OCI-LY7 (cell line): ENCODE measurements around the gene NRIP1. TPM values are rescaled to one million over a fixed set of nuclear protein-coding genes. Genes with fewer than 3 reads are reported as not detected.

Experiments
- BruUV-seq: library from RNA; stranded (reverse); fragments of 400-500 nt; replicated peaks from 2 replicates; lab custom pipeline; 2021; lab: Mats Ljungman, UMichigan
- CTCF ChIA-PET: fragments of 300-600 bp; sonication (Branson Sonifier 250); formaldehyde crosslinking; loops from one replicate; lab custom pipeline; 2022; ENCODE audit warnings: antibody characterized with exemption; ENCODE audit not compliant: unreplicated experiment; lab: Charles Lee
- POLR2A ChIA-PET: fragments of 300-600 bp; sonication (Branson Sonifier 250); formaldehyde crosslinking; loops from one replicate; lab custom pipeline; 2022; ENCODE audit warnings: antibody characterized with exemption; lab: Charles Lee
- DNase-seq: peaks from one replicate; pipeline ENCODE4 v3.0.0-alpha.2; 2015; ENCODE audit warnings: low spot score
- H2AFZ ChIP-seq: fragments of 200-600 bp; sonication (generic), shearing (Covaris generic); 2 replicates; pipeline ENCODE4 v1.6.1; 2014; ENCODE audit warnings: mild to moderate bottlenecking, antibody characterized with exemption, low read length, moderate library complexity
- H3K27ac ChIP-seq: fragments of 200-600 bp; sonication (generic); 2 replicates; pipeline ENCODE4 v1.5.1; 2014; ENCODE audit warnings: mixed run types, low read depth, mild to moderate bottlenecking, moderate library complexity, low read length, inconsistent platforms; ENCODE audit not compliant: poor library complexity, severe bottlenecking
- H3K36me3 ChIP-seq: fragments of 200-600 bp; sonication (generic); 2 replicates; pipeline ENCODE4 v1.6.1; 2014; ENCODE audit warnings: mild to moderate bottlenecking, antibody characterized with exemption, low read length, moderate library complexity, mixed read lengths; ENCODE audit not compliant: insufficient read depth
- H3K4me1 ChIP-seq: fragments of 200-600 bp; sonication (generic); 2 replicates; pipeline ENCODE4 v1.5.1; 2014; ENCODE audit warnings: mild to moderate bottlenecking, low read length; ENCODE audit not compliant: insufficient read depth, poor library complexity, severe bottlenecking
- H3K4me2 ChIP-seq: fragments of 200-600 bp; sonication (generic); 2 replicates; pipeline ENCODE4 v1.6.1; 2014; ENCODE audit warnings: mild to moderate bottlenecking, low read length
- H3K4me3 ChIP-seq: fragments of 200-600 bp; sonication (generic); 2 replicates; pipeline ENCODE4 v1.5.1; 2014; ENCODE audit warnings: mild to moderate bottlenecking, low read depth, low read length; ENCODE audit not compliant: poor library complexity, severe bottlenecking
- H3K79me2 ChIP-seq: fragments of 200-600 bp; sonication (generic); 2 replicates; pipeline ENCODE4 v1.6.1; 2016; ENCODE audit warnings: low read depth, mild to moderate bottlenecking, low read length, moderate library complexity, mixed read lengths; ENCODE audit not compliant: insufficient read depth
- H3K9me2 ChIP-seq: fragments of 200-600 bp; sonication (generic); 2 replicates; pipeline ENCODE4 v1.6.1; 2016; ENCODE audit warnings: mild to moderate bottlenecking, low read length, mixed read lengths; ENCODE audit not compliant: insufficient read depth
- H3K9me3 ChIP-seq: fragments of 200-600 bp; sonication (generic); 2 replicates; pipeline ENCODE4 v1.6.1; 2014; ENCODE audit warnings: mild to moderate bottlenecking, mixed run types, low read length, mixed read lengths
- H4K20me1 ChIP-seq: fragments of 200-600 bp; sonication (generic); 2 replicates; pipeline ENCODE4 v1.6.1; 2014; ENCODE audit warnings: mild to moderate bottlenecking, antibody characterized with exemption, low read length, moderate library complexity, mixed read lengths; ENCODE audit not compliant: insufficient read depth
- EZH2phosphoT487 ChIP-seq: fragments of 200-600 bp; sonication (generic); IDR thresholded peaks from 2 replicates; pipeline ENCODE4 v1.6.1; 2018; ENCODE audit warnings: low read depth, borderline replicate concordance, mild to moderate bottlenecking, mixed run types, antibody characterized with exemption, low read length, moderate library complexity, mixed read lengths
- intact Hi-C: fragments of 100-400 bp; cut with micrococcal nuclease; formaldehyde crosslinking; loops from one replicate; pipeline ENCODE4 v1.10.0; 2022; ENCODE audit not compliant: unreplicated experiment
- total RNA-seq, 2 experiments: library from RNA; depleted of rRNA in 1 of 2; stranded (reverse); fragments of >200 nt in 1 of 2; shearing (Covaris generic) in 1 of 2; gene quantifications; 2 replicates each; pipeline ENCODE4 v1.2.3, GENCODE V29; 2014 to 2022
- TF ChIP-seq, protein P1 (sequence below): fragments of 200-600 bp; sonication (generic); conservative IDR thresholded peaks from 2 replicates; pipeline ENCODE4 v1.5.1; 2014; ENCODE audit warnings: mild to moderate bottlenecking, antibody characterized with exemption, low read length, moderate library complexity, mixed read lengths

Gene NRIP1
- total RNA-seq, 2 experiments from 2014 or later: not detected

DNA sequence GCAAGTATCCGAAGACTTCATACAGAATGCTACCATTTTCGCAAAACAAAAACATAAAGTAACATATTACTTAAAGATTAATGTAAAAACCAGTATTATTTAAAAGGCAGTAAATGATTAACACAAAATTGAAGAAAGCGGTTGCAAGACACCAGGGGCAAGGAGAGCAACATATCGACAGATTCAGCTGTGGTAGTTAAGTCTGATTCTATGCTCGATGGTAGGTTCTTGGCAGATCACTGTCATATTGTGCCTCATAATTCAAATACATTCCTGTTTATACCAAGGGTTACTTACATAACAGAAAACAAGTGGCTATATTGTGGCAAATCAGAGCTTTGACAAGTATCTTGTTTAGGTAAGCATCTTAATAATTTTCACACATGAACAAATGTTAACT lies 37.7 kb downstream of the NRIP1 start:
- Histone ChIP-seq H3K4me1 (no peaks in the 10 kb centered on the region), H3K4me3 (no peak overlapping the region), H3K79me2 (no peaks in the 10 kb centered on the region), H3K9me3 (no peaks in the 10 kb centered on the region), H3K9me2 (no peaks in the 10 kb centered on the region), H4K20me1 (no peaks in the 10 kb centered on the region), H3K36me3 (no peaks in the 10 kb centered on the region), H3K27ac (no peak overlapping the region), H2AFZ (no peak overlapping the region), H3K4me2 (no peak overlapping the region)
- no peak for TF ChIP-seq EZH2phosphoT487
- TF ChIP-seq, protein P1, sequence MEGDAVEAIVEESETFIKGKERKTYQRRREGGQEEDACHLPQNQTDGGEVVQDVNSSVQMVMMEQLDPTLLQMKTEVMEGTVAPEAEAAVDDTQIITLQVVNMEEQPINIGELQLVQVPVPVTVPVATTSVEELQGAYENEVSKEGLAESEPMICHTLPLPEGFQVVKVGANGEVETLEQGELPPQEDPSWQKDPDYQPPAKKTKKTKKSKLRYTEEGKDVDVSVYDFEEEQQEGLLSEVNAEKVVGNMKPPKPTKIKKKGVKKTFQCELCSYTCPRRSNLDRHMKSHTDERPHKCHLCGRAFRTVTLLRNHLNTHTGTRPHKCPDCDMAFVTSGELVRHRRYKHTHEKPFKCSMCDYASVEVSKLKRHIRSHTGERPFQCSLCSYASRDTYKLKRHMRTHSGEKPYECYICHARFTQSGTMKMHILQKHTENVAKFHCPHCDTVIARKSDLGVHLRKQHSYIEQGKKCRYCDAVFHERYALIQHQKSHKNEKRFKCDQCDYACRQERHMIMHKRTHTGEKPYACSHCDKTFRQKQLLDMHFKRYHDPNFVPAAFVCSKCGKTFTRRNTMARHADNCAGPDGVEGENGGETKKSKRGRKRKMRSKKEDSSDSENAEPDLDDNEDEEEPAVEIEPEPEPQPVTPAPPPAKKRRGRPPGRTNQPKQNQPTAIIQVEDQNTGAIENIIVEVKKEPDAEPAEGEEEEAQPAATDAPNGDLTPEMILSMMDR: no peak
- ChIA-PET CTCF (no interaction called here), POLR2A (interaction anchor here (0.9 kb wide), 1 partner anchor 13 kb away, joined by 4 read pairs; no protein-coding TSS in a partner anchor)
- BruUV-seq: no TSS peak
- no peak for DNase-seq
- intact Hi-C loops: no loop called here

DNA sequence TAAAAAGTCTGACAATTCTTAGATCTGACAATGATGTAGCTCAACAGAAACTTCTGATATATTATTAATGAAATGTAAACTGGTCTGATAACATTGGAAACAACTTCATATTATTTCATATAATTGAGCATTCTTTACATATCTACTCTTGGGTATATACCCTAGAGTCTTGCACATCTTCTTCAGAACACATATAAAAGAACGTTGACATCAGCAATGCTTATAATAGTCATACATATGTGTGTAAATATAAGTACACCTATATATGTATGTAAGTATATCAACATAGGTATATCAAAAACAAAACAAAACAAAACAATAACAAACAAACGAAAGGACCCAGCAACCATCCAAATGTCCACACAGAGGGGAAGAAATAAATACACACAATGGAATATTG lies 38.4 kb downstream of the NRIP1 start:
- Histone ChIP-seq H2AFZ (no peak overlapping the region), H3K4me1 (no peaks in the 10 kb centered on the region), H3K4me3 (no peak overlapping the region), H3K9me2 (no peaks in the 10 kb centered on the region), H4K20me1 (no peaks in the 10 kb centered on the region), H3K9me3 (no peaks in the 10 kb centered on the region), H3K79me2 (no peaks in the 10 kb centered on the region), H3K36me3 (no peaks in the 10 kb centered on the region), H3K27ac (no peak overlapping the region), H3K4me2 (no peak overlapping the region)
- intact Hi-C loops: no loop called here
- ChIA-PET POLR2A (interaction anchor here (0.6 kb wide), 1 partner anchor 776 kb away, joined by 3 read pairs; no protein-coding TSS in a partner anchor), CTCF (no interaction called here)
- DNase-seq: no peak
- BruUV-seq: no TSS peak
- no peak for TF ChIP-seq EZH2phosphoT487
- TF ChIP-seq, protein P1: no peak

DNA sequence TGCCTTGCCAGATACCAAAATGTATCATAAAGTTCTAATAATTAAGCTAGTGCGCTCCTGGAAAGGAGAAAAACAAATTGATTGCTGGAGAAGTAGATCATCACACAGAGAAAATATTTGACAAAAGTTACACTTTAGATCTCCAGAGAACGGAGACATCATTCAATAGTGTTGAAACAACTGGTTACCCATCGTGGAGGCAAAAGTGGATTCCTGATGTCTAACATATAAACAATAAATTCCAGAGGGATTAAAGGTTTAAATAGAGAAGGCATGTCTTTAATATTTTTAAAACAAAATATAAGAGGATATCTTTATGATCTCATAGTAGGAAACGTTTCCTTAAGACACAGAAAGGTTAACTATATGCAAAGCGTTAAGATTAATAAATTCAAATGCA lies 41.0 kb downstream of the NRIP1 start:
- Histone ChIP-seq H2AFZ (no peak overlapping the region), H3K4me1 (no peaks in the 10 kb centered on the region), H3K27ac (no peak overlapping the region), H3K9me2 (no peaks in the 10 kb centered on the region), H3K4me2 (no peak overlapping the region), H3K4me3 (no peak overlapping the region), H3K9me3 (no peaks in the 10 kb centered on the region), H3K79me2 (no peaks in the 10 kb centered on the region), H4K20me1 (no peaks in the 10 kb centered on the region), H3K36me3 (no peaks in the 10 kb centered on the region)
- ChIA-PET CTCF (no interaction called here), POLR2A (no interaction called here)
- no peak for TF ChIP-seq EZH2phosphoT487
- TF ChIP-seq, protein P1: no peak
- no TSS peak for BruUV-seq
- intact Hi-C loops: no loop called here
- DNase-seq: no peak
